ENCODE measurements around the gene CADPS2. TPM values are rescaled to one million over a fixed set of nuclear protein-coding genes. Genes with fewer than 3 reads are reported as not detected.
A peak's percentile ranks its signal among the peaks of the same experiment; 100 is the strongest.

CADPS2 gene
- total and polyA plus RNA-seq, 4 donors, result 16.0 to 76.7 (median 27.7) TPM

DNA sequence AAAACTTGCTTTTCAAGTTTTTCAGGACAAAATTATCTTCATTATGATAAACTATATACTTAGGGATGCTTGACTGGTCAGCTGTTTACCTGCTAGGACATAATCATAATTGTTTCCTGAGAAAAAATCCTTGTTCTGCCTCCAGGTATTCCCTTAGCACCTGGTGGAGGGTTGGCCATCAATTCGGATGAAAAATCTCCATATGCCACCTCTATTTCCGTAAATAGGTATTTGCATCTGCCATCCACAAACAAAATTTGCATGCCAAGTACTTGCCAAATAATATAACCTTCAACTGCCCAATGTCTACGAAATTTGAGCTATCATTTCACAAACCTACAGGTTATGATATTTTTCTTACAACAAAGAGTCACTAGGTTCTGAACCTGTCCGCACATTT lies 313.6 kb downstream of the CADPS2 start:
- Histone ChIP-seq H3K9me3 (ENCODE audit: control insufficient read depth in 4 of 4, insufficient read depth in 3 of 4, low read length in 3 of 4) (no peaks in the 10 kb centered on the region), H3K36me3 (ENCODE audit: control insufficient read depth in 4 of 4, insufficient read depth in 4 of 4, low read length in 4 of 4) (peaks cover 2 to 10% (median 4%) of the 10 kb centered on the region in 4 donors), H3K27me3 (ENCODE audit: control insufficient read depth in 3 of 3, insufficient read depth in 3 of 3, low read length in 2 of 3) (no peaks in the 10 kb centered on the region), H3K9ac (ENCODE audit: insufficient read depth in 1 of 2, low read length in 2 of 2) (no peak overlapping the region), H3K4me1 (ENCODE audit: control insufficient read depth in 5 of 5, insufficient read depth in 5 of 5, low read length in 5 of 5) (no peaks in the 10 kb centered on the region), H3K27ac (ENCODE audit: low read depth in 1 of 2, low read length in 1 of 2) (no peak overlapping the region), H3K4me3 (no peak overlapping the region)
- 83 to 92% methylated on average over 4 of the region's 4 CpGs for WGBS, 2 donors
- TF ChIP-seq, protein P1, sequence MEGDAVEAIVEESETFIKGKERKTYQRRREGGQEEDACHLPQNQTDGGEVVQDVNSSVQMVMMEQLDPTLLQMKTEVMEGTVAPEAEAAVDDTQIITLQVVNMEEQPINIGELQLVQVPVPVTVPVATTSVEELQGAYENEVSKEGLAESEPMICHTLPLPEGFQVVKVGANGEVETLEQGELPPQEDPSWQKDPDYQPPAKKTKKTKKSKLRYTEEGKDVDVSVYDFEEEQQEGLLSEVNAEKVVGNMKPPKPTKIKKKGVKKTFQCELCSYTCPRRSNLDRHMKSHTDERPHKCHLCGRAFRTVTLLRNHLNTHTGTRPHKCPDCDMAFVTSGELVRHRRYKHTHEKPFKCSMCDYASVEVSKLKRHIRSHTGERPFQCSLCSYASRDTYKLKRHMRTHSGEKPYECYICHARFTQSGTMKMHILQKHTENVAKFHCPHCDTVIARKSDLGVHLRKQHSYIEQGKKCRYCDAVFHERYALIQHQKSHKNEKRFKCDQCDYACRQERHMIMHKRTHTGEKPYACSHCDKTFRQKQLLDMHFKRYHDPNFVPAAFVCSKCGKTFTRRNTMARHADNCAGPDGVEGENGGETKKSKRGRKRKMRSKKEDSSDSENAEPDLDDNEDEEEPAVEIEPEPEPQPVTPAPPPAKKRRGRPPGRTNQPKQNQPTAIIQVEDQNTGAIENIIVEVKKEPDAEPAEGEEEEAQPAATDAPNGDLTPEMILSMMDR (IDR thresholded peaks at IDR 0.05; ENCODE audit: control extremely low read depth, extremely low read depth), result no peak
- DNase-seq (no peak), ATAC-seq (ENCODE audit: insufficient read depth, low FRiP score) (no peak)

DNA sequence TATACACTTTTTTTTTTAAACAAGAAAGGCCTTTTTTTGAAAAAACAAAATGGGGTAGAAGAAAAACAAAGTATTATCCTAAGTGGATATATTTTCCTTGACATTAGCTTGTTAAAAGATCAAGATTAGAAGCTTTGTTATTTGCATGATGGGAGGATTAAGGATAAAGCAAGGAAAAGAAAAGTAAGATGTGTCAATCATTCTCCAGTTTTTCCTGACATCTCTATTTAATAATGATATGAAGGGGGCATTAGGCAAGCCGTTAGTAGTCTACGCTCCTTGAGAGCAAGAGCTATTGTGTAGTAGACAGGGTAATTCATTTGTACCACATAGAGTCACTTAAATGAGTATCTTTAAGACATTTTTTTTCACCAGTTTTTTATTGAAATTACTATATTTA lies 324.9 kb downstream of the CADPS2 start:
- no peak for DNase-seq
- H3K9ac ChIP-seq (ENCODE audit: insufficient read depth in 1 of 2, low read length in 2 of 2), result no peak overlapping the region
- TF ChIP-seq, protein P1 (IDR thresholded peaks at IDR 0.05; ENCODE audit: control extremely low read depth, extremely low read depth), result no peak
- no peaks in the 10 kb centered on the region for H3K27me3 ChIP-seq (ENCODE audit: control insufficient read depth in 3 of 3, insufficient read depth in 3 of 3, low read length in 2 of 3)
- H3K9me3 ChIP-seq (ENCODE audit: control insufficient read depth in 4 of 4, insufficient read depth in 3 of 4, low read length in 3 of 4), result no peaks in the 10 kb centered on the region
- H3K4me3 ChIP-seq, result no peak overlapping the region
- peaks cover 0 to 2% (median 0%) of the 10 kb centered on the region in 4 donors for H3K36me3 ChIP-seq (ENCODE audit: control insufficient read depth in 4 of 4, insufficient read depth in 4 of 4, low read length in 4 of 4)
- ATAC-seq (ENCODE audit: insufficient read depth, low FRiP score), result no peak
- WGBS, 2 donors, result 96 to 99% methylated on average over 2 of the region's 2 CpGs
- H3K27ac ChIP-seq (ENCODE audit: low read depth in 1 of 2, low read length in 1 of 2), result no peak overlapping the region
- peaks cover 0 to 11% (median 0%) of the 10 kb centered on the region in 5 donors for H3K4me1 ChIP-seq (ENCODE audit: control insufficient read depth in 5 of 5, insufficient read depth in 5 of 5, low read length in 5 of 5)

DNA sequence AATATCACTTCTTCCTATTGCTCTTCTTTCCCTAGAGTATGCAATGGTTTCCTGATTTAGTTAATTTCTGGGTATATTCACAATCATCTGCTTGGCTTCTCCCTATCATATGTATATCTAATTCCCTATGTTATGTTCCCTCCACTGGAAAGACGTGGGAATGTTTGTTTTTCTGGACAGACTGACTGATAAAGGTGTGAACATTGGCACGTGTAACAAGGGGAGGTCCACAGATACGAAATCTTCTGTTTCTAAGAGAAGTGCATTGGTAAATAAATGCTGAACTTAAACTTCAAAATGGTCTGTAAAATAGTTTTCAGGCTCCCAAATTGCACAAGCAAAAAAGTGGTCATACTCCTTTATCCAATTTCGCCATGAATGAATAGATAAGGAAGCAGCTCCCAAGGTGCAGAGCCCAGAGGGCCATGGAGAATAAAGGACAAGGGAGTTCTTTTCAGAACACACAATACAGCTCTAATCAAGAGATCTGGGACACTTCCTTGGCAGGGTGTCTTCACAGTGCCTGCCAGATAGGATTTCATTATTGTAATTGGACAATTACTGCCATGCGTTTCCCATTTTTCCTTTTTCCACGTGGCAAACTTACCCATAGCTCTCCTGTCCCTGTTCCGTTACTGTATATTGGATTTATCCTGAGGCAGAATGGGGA lies 329.3 kb downstream of the CADPS2 start:
- WGBS, 2 donors, result 51 to 60% methylated on average over 7 of the region's 7 CpGs

More for the DNA sequence above, 329.3 kb downstream of the CADPS2 start:
- Histone ChIP-seq H3K9ac (ENCODE audit: insufficient read depth in 1 of 2, low read length in 2 of 2) (no peak overlapping the region), H3K9me3 (ENCODE audit: control insufficient read depth in 4 of 4, insufficient read depth in 3 of 4, low read length in 3 of 4) (no peaks in the 10 kb centered on the region), H3K4me1 (ENCODE audit: control insufficient read depth in 5 of 5, insufficient read depth in 5 of 5, low read length in 5 of 5) (peaks cover 0 to 21% (median 0%) of the 10 kb centered on the region in 5 donors), H3K27me3 (ENCODE audit: control insufficient read depth in 3 of 3, insufficient read depth in 3 of 3, low read length in 2 of 3) (no peaks in the 10 kb centered on the region), H3K36me3 (ENCODE audit: control insufficient read depth in 4 of 4, insufficient read depth in 4 of 4, low read length in 4 of 4) (peaks cover 0 to 2% (median under 1%) of the 10 kb centered on the region in 4 donors), H3K27ac (ENCODE audit: low read depth in 1 of 2, low read length in 1 of 2) (no peak overlapping the region), H3K4me3 (no peak overlapping the region)
- TF ChIP-seq, protein P1 (IDR thresholded peaks at IDR 0.05; ENCODE audit: control extremely low read depth, extremely low read depth), result no peak
- DNase-seq (peak in 1 of 3 donors; percentile 60), ATAC-seq (ENCODE audit: insufficient read depth, low FRiP score) (no peak)

Data from lung (tissue), 12 donors.